ENCODE data around the gene IQCH. TPM values are rescaled to one million over a fixed set of nuclear protein-coding genes. Genes with fewer than 3 reads are reported as not detected.
"Not testable (repeated sequence)": the region's sequence is repeated elsewhere in the genome, so short reads cannot be mapped to it uniquely, and the experiment has no call there.

The IQCH gene
- polyA plus RNA-seq, 1 donor, result 0.97 TPM

DNA sequence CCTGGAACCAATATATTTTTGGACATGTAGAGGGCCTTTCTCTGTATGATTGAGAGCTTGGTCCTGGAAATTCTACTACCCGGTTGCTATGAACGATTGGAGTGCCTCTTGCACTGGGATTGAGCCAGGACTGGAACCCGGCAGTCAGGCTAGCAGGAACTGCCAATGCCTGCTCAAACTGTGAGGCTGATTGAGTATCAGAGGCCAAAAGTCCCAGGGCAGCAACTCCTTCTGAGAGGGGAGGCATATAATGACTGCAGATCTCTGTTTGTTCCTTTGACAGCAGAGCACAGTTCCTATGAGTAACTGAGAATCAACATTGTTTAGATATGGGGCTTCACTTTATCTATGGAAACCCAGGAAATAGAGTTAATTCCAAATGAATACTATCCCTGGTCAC is 12.9 kb downstream of the IQCH start:
- no CpG with 5 or more reads among the region's 3 CpGs for WGBS (ENCODE audit: insufficient coverage, low lambda C conversion rate)
- no peaks in the 10 kb centered on the region for H3K36me3 ChIP-seq (ENCODE audit: control insufficient read depth, insufficient read depth, low read length)
- H3K9me3 ChIP-seq (ENCODE audit: control insufficient read depth, low read depth, low read length), result no peaks in the 10 kb centered on the region
- H3K4me1 ChIP-seq (ENCODE audit: control insufficient read depth, insufficient read depth, low read length), result peaks cover 3% of the 10 kb centered on the region
- DNase-seq, result no peak
- H3K27me3 ChIP-seq (ENCODE audit: control insufficient read depth, insufficient read depth, low read length), result no peaks in the 10 kb centered on the region
- H3K4me3 ChIP-seq (ENCODE audit: low read length), result no peak overlapping the region
- no peak overlapping the region for H3K27ac ChIP-seq (ENCODE audit: low read length)

DNA sequence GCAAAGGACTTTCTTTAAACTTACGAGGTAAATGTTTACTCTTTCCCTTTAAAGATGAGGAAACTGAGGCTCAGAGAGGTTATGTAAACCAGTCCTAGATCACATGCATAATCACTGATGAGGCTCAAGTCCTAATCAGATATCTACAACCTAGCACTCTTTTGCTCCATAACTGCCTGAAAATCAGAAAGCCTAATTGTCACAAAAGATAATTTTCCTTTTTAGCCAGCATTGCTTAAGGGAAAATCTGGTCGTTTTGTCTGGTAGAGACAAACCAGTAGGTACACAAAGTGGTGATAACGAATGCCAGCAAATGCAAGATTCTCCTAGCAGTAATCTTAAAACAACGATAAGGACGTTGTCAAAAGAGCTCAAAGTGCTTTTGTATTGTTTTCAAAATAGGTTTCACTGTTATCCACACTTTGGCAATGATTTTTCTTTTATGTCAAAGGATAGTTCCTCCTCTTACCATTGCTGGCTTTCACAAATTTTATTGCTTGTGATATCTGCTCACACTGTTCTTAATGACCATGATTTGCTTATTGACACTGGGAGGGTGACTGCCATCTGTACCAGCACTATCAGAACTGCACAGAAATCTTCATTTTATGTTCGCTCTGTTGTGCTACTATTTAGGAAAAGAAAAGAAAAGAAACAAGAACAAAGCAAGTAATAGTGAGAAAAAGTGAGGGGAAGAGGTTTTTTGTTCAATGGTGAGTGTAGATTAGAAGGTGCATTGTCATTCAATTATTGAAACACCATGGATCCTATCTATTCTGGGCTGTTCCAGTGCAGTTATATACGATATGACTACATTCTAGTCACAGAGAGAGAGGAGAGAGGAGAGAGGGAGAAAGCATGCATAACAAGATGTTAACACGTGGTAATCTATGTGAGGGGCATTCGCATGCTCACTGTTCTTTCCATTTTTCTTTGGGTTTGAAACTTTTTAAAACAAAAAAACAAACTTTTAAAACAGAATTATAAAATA is 13.7 kb downstream of the IQCH start:
- no peaks in the 10 kb centered on the region for H3K9me3 ChIP-seq (ENCODE audit: control insufficient read depth, low read depth, low read length)
- H3K27me3 ChIP-seq (ENCODE audit: control insufficient read depth, insufficient read depth, low read length), result no peaks in the 10 kb centered on the region
- peaks cover 3% of the 10 kb centered on the region for H3K4me1 ChIP-seq (ENCODE audit: control insufficient read depth, insufficient read depth, low read length)
- no peak overlapping the region for H3K27ac ChIP-seq (ENCODE audit: low read length)
- peak in 1 of 2 donors; percentile 37 for DNase-seq
- no peak overlapping the region for H3K4me3 ChIP-seq (ENCODE audit: low read length)
- 10% methylated on average over 2 of the region's 9 CpGs for WGBS (ENCODE audit: insufficient coverage, low lambda C conversion rate)
- no peaks in the 10 kb centered on the region for H3K36me3 ChIP-seq (ENCODE audit: control insufficient read depth, insufficient read depth, low read length)

DNA sequence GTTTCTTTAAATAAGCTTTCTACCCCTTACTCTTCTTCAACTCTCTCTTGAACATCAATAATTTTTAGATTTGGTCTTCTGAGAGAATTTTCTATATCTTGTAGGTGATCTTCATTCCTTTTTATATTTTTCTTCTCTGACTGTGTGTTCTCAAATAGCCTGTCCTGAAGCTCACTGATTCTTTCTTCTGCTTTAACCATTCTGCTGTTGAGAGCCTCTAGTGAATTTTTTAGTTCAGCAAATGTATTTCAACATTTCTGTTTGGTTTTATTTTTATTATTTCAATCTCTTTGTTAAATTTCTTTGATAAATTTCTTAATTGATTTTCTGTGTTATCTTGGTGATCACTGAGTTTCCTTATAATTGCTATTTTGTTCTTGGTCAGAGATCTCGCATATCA is 19.6 kb downstream of the IQCH start:
- WGBS (ENCODE audit: insufficient coverage, low lambda C conversion rate), result no CpG with 5 or more reads among the region's 1 CpG
- no peaks in the 10 kb centered on the region for H3K4me1 ChIP-seq (ENCODE audit: control insufficient read depth, insufficient read depth, low read length)
- H3K4me3 ChIP-seq (ENCODE audit: low read length), result no peak overlapping the region
- no peak overlapping the region for H3K27ac ChIP-seq (ENCODE audit: low read length)
- peaks cover 4% of the 10 kb centered on the region for H3K9me3 ChIP-seq (ENCODE audit: control insufficient read depth, low read depth, low read length)
- no peaks in the 10 kb centered on the region for H3K36me3 ChIP-seq (ENCODE audit: control insufficient read depth, insufficient read depth, low read length)
- no peak for DNase-seq
- H3K27me3 ChIP-seq (ENCODE audit: control insufficient read depth, insufficient read depth, low read length), result no peaks in the 10 kb centered on the region

DNA sequence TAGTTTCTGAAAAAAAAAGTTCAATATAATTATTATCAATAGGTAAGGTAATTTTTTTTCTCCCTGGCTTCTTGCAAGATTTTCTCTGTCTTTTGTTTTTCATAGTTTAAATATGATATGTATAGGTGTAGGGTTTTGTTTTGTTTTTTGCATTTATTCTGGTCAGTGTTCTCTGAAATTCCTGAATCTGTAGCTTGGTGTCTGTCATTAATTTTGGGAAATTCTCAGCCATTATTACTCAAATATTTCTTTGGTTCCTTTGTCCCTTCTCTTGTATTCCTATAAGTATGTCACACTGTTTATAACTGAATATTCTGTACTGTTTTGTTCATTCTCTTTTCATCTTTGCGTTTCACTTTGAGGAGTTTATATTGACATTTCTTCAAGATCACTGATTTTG is 22.1 kb downstream of the IQCH start:
- Histone ChIP-seq H3K27ac (ENCODE audit: low read length) (no peak overlapping the region), H3K4me3 (ENCODE audit: low read length) (no peak overlapping the region), H3K4me1 (ENCODE audit: control insufficient read depth, insufficient read depth, low read length) (no peaks in the 10 kb centered on the region), H3K27me3 (ENCODE audit: control insufficient read depth, insufficient read depth, low read length) (no peaks in the 10 kb centered on the region), H3K36me3 (ENCODE audit: control insufficient read depth, insufficient read depth, low read length) (no peaks in the 10 kb centered on the region), H3K9me3 (ENCODE audit: control insufficient read depth, low read depth, low read length) (peaks cover 4% of the 10 kb centered on the region)
- DNase-seq, result no peak
- no CpG with 5 or more reads among the region's 1 CpG for WGBS (ENCODE audit: insufficient coverage, low lambda C conversion rate)

DNA sequence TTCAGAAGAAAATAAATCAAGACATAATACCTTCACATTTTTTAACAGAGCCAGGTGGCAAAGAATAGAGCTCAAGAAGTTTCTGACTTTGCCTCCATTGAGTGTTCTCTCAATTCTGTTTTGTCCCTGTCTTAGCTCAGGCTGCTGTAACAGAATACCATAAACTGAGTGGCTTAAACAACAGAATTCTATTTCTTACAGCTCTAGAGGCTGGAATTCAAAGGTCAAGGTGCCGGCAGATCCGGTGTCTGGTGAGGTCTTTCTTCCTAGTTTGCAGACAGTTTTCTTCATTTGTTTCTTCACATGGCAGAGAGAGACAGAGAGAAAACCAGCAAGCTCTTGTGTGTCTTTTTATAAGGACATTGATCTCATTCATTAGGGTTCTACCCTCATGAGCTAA is 25.6 kb downstream of the IQCH start:
- Histone ChIP-seq H3K36me3 (ENCODE audit: control insufficient read depth, insufficient read depth, low read length) (no peaks in the 10 kb centered on the region), H3K27me3 (ENCODE audit: control insufficient read depth, insufficient read depth, low read length) (no peaks in the 10 kb centered on the region), H3K9me3 (ENCODE audit: control insufficient read depth, low read depth, low read length) (no peaks in the 10 kb centered on the region), H3K4me3 (ENCODE audit: low read length) (no peak overlapping the region), H3K27ac (ENCODE audit: low read length) (no peak overlapping the region), H3K4me1 (ENCODE audit: control insufficient read depth, insufficient read depth, low read length) (no peaks in the 10 kb centered on the region)
- WGBS (ENCODE audit: insufficient coverage, low lambda C conversion rate), result no CpG with 5 or more reads among the region's 2 CpGs
- DNase-seq, result peak in 1 of 2 donors; percentile 48

DNA sequence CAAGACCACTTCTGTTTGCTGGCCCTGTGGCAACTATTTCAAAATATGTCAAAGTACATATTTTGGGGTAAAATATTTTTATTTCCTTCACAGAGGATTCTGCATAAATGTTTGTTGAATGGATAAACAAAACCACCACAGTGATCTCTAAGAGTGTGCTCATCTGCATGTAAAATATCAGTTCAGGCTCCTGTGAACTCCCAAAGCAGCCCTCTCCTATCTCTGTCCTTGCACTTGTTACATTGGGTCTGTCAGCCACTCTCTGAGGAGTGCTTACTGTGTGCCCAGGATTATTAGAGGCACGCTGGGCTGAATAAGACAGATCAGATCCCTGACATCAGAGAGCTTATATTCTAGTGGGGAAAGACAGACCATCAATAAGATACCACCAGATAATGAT is 27.1 kb downstream of the IQCH start:
- no peaks in the 10 kb centered on the region for H3K9me3 ChIP-seq (ENCODE audit: control insufficient read depth, low read depth, low read length)
- WGBS (ENCODE audit: insufficient coverage, low lambda C conversion rate), result 60% methylated on average over 1 of the region's 1 CpG
- no peak overlapping the region for H3K27ac ChIP-seq (ENCODE audit: low read length)
- no peaks in the 10 kb centered on the region for H3K4me1 ChIP-seq (ENCODE audit: control insufficient read depth, insufficient read depth, low read length)
- no peak overlapping the region for H3K4me3 ChIP-seq (ENCODE audit: low read length)
- no peaks in the 10 kb centered on the region for H3K27me3 ChIP-seq (ENCODE audit: control insufficient read depth, insufficient read depth, low read length)
- H3K36me3 ChIP-seq (ENCODE audit: control insufficient read depth, insufficient read depth, low read length), result no peaks in the 10 kb centered on the region
- DNase-seq, result no peak

DNA sequence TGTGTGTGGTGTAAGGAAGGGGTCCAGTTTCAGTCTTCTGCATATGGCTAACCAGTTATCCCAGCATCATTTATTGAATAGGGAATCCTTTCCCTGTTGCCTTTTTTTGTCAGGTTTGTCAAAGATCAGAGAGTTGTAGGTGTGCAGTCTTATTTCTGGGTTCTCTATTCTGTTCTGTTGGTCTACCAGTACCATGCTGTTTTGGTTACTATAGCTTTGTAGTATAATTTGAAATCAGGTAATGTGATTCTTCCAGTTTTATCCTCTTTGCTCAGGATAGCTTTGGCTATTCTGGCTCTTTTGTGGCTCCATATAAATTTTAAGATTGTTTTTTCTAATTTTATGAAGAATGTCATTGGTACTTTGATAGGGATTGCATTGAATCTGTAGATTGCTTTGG is 31.0 kb downstream of the IQCH start:
- DNase-seq, result not testable (repeated sequence)

DNA sequence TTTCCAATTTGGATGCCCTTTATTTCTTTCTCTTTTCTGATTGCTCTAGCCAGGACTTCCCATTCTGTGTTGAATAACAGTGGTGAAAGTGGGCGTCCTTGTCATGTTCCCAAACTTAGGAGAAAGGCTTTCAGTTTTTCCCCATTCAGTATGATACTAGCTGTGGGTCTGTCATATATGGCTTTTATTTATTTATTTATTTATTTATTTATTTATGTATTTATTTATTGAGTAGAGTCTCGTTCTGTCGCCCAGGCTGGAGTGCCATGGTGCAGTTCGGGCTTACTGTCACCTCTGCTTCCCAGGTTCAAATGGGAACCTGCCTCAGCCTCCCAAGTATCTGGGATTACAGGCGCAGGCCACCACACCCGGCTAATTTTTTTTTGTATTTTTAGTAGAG is 31.8 kb downstream of the IQCH start:
- not testable (repeated sequence) for H3K27me3 ChIP-seq (ENCODE audit: control insufficient read depth, insufficient read depth, low read length); DNase-seq; H3K9me3 ChIP-seq (ENCODE audit: control insufficient read depth, low read depth, low read length); H3K4me3 ChIP-seq (ENCODE audit: low read length); H3K36me3 ChIP-seq (ENCODE audit: control insufficient read depth, insufficient read depth, low read length); H3K27ac ChIP-seq (ENCODE audit: low read length); H3K4me1 ChIP-seq (ENCODE audit: control insufficient read depth, insufficient read depth, low read length)
- no CpG with 5 or more reads among the region's 6 CpGs for WGBS (ENCODE audit: insufficient coverage, low lambda C conversion rate)

More for the DNA sequence above, 31.0 kb downstream of the IQCH start:
- H3K36me3 ChIP-seq (ENCODE audit: control insufficient read depth, insufficient read depth, low read length); H3K9me3 ChIP-seq (ENCODE audit: control insufficient read depth, low read depth, low read length); H3K4me1 ChIP-seq (ENCODE audit: control insufficient read depth, insufficient read depth, low read length); H3K27ac ChIP-seq (ENCODE audit: low read length); H3K27me3 ChIP-seq (ENCODE audit: control insufficient read depth, insufficient read depth, low read length); H3K4me3 ChIP-seq (ENCODE audit: low read length): not testable (repeated sequence)

DNA sequence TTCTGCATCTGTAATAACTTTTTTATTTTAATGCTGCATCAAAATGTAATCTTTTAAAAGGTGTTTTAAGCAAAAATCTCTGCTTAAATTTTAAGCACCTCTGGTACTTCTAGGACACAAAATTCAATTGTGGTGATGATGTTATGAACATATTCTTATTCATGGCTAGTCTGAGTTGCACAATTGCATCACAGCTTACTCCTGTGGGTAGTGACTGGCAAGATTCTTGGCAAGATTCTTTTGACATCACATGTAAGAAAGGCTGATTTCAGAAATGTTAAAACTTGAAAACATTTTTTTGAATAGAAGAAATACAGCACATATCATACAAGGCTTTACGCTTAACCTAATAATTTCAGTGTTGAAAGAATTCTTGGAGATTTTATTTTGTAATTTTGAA is 35.7 kb downstream of the IQCH start:
- H3K4me1 ChIP-seq (ENCODE audit: control insufficient read depth, insufficient read depth, low read length), result no peaks in the 10 kb centered on the region
- no peak for DNase-seq
- no peaks in the 10 kb centered on the region for H3K27me3 ChIP-seq (ENCODE audit: control insufficient read depth, insufficient read depth, low read length)
- H3K4me3 ChIP-seq (ENCODE audit: low read length), result no peak overlapping the region
- H3K36me3 ChIP-seq (ENCODE audit: control insufficient read depth, insufficient read depth, low read length), result no peaks in the 10 kb centered on the region
- no CpG with 5 or more reads among the region's 1 CpG for WGBS (ENCODE audit: insufficient coverage, low lambda C conversion rate)
- no peak overlapping the region for H3K27ac ChIP-seq (ENCODE audit: low read length)
- no peaks in the 10 kb centered on the region for H3K9me3 ChIP-seq (ENCODE audit: control insufficient read depth, low read depth, low read length)

DNA sequence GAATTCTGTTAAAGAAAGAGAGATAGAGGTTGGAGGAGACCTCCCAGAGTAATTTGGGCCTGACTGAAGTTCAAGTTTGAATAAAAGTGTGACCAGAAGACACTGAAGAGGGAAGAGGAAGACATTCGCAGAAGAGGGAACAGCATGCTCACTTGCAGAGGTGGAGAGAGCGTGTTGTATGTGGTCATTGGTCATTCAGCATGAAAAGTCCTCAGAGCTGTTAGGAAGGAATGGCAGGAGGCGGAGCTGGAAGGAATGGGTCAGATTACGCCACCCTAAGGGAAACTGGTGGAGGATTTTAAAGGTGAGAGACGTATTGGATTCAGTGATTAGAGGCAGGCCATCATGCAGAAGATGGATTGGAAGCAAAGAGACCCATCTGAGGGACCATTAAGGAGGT is 41.6 kb downstream of the IQCH start:
- Histone ChIP-seq H3K27me3 (ENCODE audit: control insufficient read depth, insufficient read depth, low read length) (no peaks in the 10 kb centered on the region), H3K4me3 (ENCODE audit: low read length) (no peak overlapping the region), H3K27ac (ENCODE audit: low read length) (no peak overlapping the region), H3K4me1 (ENCODE audit: control insufficient read depth, insufficient read depth, low read length) (no peaks in the 10 kb centered on the region), H3K36me3 (ENCODE audit: control insufficient read depth, insufficient read depth, low read length) (no peaks in the 10 kb centered on the region), H3K9me3 (ENCODE audit: control insufficient read depth, low read depth, low read length) (no peaks in the 10 kb centered on the region)
- no peak for DNase-seq
- no CpG with 5 or more reads among the region's 5 CpGs for WGBS (ENCODE audit: insufficient coverage, low lambda C conversion rate)

DNA sequence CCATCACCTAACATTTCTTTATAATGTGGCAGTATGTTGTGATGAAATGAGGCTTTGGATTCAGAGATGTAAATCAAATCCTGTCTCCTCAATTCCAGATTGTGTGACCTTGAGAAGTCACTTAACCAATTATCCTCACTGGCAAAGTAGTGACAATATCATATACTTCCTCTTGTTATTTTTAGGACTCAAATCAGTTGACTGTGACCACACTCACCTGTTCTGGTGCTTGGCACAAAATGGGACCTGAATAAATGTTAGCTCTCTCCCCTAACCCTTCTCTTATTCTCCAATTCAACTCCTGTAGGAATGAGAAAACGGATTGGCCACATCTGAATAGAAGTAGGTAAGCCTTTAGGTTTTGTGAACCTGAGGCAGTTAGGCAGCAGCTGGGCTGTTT is 42.1 kb downstream of the IQCH start:
- no peak overlapping the region for H3K4me3 ChIP-seq (ENCODE audit: low read length)
- H3K9me3 ChIP-seq (ENCODE audit: control insufficient read depth, low read depth, low read length), result no peaks in the 10 kb centered on the region
- no peaks in the 10 kb centered on the region for H3K27me3 ChIP-seq (ENCODE audit: control insufficient read depth, insufficient read depth, low read length)
- no CpG with 5 or more reads among the region's 1 CpG for WGBS (ENCODE audit: insufficient coverage, low lambda C conversion rate)
- H3K27ac ChIP-seq (ENCODE audit: low read length), result no peak overlapping the region
- no peak for DNase-seq
- no peaks in the 10 kb centered on the region for H3K4me1 ChIP-seq (ENCODE audit: control insufficient read depth, insufficient read depth, low read length)
- no peaks in the 10 kb centered on the region for H3K36me3 ChIP-seq (ENCODE audit: control insufficient read depth, insufficient read depth, low read length)
